Measurements from ENCODE around the gene RARRES2.

RARRES2 gene

DNA sequence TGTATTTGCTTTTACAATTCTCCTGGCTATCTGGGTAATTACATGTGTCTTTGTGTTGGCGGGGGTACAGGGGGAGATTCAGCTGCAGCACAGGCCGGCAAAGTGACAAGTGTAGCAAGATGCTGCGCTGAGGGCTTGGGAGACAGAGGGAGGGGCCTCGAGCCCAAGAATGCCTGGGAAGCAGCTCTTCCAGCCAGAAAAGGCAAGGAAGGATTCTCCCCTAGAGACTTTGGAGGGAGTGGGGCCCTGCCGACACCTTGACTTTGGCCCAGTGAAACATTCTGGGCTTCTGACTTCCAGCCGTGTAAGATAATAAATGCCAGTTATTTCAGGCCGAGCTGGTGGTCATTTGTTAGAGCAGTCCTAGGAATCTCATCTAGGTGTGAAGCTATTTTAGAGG lies 20.0 kb upstream of the RARRES2 start:
- no peak for DNase-seq

DNA sequence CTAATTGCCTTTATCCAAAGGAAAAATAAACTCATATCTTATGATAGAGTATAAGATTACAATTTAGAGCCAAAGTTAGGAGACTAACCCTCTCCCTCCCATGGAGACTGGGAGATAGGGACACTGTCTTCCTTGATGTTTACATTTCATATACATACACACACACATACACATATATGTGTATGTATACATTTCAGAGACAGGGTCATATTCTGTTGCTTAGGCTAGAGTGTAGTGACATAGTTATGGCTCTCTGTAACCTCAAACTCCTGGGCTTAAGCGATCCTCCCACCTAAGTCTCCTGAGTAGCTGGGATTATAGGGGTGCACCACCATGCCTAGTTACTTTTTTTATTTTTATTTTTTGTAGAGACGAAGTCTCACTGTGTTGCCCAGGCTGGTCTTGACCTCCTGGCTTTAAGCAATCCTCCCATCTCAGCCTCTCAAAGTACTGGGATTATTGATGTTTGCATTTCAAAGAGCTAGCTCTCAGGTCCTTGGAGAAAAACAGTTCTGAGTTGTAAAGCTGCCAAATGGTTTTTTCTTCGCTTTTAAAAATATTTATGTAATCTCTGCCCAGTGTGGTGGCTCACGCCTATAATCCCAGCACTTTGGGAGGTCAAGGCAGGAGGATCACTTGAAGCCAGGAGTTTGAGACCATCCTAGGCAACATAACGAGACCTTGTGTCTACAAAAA lies 19.1 kb upstream of the RARRES2 start:
- DNase-seq: no peak

DNA sequence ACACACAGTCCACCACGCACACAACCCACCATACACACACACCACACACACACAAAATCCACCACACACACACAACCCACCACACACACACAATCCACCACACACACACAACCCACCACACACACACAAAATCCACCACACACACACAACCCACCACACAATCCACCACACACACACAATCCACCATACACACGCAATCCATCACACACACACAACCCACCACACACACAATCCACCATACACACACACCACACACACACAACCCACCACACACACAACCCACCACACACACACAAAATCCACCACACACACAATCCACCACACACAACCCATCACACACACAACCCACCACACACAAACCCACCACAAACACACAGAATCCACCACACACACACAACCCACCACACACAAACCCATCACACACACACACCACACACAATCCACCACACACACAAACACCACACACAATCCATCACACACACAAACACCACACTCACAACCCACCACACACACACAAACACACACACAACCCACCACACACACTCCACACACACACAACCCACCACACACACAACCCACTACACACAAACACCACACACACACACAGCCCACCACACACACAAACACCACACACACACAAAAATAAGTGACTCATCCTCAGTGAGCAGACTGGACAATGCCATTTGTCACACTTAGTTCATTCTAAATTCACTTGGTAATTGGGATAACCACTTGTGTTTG lies 18.4 kb upstream of the RARRES2 start:
- DNase-seq: no peak

DNA sequence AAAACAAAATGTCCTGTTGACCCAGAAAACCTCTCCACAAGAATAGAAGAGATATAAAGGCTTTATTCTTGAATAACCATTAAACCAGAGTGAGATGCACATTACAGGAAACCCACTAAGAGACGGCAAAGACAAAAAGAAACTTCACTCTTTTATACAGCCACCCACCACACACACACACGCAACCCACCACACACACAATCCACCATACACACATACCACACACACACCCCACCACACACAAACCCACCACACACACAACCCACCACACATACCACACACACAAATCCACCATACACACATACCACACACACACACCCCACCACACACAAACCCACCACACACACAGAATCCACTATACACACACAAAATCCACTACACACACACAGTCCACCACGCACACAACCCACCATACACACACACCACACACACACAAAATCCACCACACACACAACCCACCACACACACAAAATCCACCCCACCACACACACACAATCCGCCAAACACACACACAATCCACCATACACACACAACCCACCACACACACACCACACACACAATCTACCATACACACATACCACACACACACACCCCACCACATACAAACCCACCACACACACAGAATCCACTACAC lies 17.7 kb upstream of the RARRES2 start:
- DNase-seq: no peak

DNA sequence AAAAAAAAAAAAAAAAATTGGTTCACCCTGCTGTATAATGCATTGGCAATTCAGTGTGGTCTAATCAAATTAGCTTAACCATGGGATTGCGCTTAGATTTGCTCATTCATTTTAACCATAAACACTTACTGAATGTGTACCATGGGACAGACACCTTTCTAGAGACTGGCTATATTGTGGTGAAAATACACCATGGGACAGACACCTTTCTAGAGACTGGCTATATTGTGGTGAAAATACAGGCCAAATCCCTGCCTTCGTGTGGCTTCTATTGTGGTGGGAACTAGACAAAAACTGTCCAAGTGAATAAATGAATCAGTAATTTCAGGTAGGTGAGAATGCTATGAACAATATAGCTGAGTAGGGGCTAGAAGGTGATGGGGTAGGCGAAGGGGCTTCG lies 17.0 kb upstream of the RARRES2 start:
- DNase-seq: no peak

DNA sequence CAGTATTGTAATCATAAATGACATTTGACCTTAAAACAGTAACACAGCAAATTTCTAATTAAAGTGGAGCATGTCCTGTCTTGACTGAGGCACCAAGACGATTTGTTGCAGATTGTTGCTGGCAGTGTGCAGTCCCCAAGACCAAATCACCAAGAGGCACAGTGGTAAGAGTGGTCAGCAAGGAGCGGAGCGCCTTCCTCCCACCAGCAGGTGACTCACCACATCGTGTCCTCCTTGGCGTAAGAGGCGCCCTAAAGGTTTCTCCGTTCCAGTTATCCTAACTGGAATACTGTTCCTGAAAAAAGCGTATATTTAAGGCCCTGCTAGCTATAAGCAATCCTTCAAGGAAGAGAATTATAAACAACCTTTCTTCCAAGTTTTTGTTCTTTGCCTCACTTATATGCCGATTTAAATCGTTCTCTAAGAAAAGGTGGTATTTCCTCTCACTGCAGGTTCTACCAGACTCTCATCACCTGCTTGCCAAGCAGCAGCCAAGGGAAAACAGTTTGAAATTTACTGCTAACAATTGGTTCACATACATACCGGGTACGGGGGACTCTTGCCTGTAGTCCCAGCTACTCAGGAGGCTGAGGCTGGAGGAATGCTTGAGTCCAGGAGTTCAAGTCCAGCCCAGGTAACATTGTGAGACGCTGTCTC lies 16.5 kb upstream of the RARRES2 start:
- peak; percentile 64 for DNase-seq

DNA sequence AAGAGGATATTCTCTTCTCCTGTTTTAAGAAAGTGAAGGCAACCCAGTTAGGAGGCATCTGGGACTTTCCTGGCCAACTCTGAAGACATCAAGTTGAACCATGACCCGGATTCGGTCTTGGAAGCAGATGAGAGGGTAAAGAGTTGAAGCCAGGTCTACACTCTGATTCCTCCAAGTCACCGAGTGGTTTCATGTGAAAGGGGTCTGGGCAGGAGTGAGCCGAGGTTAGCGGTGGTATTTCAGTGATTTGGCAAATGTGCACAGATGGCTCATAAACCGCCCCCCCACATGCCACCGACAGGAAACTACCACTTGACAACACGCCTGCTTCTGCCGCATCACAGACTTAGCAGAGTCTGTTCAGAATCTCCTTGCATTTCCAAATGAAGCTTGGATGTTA lies 15.8 kb upstream of the RARRES2 start:
- peak; percentile 85 for DNase-seq

DNA sequence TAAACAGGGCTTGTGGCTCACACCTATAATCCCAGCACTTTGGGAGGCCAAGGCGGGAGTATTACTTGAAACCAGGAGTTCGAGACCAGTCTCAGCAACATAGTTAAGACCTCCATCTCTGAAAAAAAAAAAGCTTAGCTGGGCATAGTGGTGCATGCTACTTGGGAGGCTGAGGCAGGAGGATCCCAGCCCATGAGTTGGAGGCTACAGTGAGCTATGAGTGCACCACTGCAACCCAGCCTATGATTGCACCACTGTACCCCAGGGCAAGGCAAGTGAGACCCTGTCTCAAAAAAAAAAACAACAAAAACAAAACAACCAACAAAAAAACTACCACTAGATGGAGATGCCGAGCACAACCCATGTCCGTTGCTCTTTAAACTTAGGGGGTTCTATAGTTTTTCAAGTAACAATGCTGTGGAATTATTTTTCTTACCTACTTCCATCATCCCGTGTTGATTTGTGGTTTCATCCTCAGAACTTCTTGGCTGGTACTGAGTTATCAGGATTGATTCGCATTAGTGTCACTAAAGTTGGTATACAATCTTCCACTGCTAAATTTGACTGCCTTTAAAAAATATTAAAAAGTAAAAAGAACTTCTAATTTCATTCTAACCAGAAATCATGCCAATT lies 15.0 kb upstream of the RARRES2 start:
- DNase-seq: peak; percentile 65

DNA sequence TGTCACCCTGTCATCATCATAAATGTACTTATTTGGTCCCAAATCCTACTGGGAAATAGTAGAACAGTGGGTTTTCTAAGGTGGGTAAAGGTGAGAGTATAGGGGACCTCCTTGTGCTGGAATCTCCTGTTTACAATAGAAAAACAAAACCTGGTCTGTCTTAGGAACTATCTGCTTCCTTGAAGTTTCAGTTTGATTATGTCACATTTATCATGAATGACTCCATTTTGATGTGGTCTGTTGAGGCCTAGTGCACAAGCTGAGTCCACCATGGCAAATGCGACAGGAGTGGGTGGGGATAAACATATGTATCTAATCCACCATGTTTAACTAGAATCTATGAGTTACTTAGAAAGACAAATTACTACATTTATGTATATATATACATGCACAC lies 14.2 kb upstream of the RARRES2 start:
- no peak for DNase-seq

DNA sequence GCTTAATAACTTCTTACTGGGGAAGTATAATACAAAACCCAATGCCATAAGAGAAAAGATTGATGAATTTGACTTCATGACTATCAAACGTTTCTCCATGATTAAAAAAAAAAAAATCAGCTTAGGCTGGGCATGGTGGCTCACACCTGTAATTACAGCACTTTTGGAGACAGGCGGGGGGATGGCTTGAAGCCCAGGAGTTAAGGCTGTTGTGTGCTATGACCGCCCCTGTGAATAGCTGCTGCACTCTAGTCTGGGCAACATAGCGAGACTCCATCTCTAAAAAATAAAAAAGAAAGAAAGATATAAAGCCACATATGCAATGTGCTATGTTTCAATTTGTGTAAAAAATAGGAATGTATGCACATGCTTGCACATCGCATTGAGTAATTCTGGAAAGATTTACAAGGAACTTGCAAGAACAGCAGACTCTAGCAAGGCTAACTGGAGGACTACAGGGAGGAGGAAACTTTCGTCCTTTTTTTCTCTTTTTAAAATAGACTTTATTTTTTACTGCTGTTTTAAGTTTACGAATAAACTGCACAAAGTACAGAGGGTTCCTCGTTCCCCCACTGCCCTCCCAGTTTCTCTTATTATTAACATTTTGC lies 10.3 kb upstream of the RARRES2 start:
- DNase-seq: no peak

DNA sequence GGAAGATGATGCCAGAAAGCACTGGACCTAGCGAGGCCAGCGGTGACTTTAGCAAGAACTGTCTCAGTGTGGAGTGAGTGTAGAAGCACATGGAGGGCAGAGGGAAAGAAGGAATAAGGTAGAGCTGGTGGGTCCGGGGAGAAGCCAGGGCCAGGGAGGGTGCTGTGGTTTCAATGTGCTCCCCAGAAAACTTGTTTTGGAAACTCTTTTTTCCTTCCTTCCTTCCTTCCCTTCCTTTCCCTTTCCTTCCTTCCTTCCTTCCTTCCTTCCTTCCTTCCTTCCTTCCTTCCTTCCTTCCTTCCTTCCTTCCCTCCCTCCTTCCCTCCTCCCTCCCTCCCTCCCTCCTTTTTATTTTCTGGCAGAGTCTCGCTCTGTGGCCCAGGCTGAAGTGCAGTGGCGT lies 5.5 kb upstream of the RARRES2 start:
- no peak for DNase-seq

DNA sequence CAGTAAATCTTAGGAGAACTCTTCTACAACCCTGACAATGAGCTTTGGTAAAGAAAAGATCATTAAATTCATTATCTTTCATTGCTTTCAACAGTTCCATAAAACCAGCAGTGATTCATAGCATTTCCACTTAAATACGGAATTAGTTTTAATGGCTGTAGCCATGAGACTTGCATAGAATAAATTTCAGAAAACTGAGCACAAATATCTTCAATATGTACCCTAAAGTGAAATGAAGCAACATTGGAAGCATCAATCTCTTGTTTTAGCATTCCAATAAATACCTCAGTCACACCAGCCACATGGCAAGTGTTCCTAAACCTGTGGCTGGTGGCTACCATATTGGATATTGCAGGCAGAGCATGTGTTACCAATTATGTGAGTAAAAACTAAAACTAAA lies 3.6 kb upstream of the RARRES2 start:
- DNase-seq: no peak

DNA sequence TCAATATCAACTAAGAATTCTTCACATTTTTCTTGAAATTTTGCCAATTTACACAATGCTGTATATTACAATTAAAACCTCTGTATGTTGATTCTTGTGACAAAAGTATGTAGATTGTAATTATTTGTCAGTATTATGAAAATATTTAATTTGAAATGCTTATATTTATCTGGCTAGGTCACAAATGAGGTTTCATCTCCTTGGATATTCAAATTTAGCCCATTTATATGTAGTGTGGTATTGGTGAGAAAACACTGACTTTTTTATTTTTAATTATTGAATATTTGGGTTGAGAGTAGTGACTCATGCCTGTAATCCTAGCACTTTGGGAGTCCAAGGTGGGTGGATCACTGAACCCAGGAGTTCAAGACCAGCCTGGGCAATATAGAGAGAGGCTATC lies 2.9 kb upstream of the RARRES2 start:
- DNase-seq: no peak

DNA sequence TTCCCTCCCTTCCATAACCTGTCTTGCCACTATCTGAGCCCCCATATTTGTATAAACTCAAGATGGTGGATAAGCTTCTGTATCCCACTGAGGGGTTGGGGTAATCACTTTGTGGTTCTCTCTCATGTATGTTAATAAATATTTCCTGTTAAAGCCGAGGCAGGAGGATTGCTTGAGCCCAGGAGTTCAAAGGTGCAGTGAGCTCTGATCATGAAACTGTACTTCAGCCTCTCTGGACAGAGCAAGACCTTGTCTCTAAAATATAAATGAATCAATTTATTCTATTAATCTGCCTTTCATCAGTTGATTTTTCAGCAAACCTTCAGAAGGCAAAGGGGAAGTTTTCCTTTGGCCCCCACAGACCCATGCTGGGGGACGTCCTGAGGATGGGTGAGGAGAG lies 1.8 kb upstream of the RARRES2 start:
- no peak for DNase-seq

DNA sequence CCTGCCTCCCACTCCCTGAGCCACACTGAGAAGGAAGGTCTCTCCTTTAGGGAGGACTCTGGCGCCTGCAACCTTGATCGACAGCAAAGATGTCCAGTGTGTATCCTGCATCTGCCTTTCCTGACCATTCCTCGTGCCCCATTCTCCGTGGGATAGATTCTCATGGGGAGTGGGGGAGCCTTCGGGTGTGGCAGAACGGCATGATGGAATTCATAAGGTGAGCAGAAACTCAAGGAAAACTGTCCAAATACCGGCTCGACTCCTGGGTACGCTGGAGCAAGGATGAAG lies 636 bp upstream of the RARRES2 start:
- DNase-seq: no peak

DNA sequence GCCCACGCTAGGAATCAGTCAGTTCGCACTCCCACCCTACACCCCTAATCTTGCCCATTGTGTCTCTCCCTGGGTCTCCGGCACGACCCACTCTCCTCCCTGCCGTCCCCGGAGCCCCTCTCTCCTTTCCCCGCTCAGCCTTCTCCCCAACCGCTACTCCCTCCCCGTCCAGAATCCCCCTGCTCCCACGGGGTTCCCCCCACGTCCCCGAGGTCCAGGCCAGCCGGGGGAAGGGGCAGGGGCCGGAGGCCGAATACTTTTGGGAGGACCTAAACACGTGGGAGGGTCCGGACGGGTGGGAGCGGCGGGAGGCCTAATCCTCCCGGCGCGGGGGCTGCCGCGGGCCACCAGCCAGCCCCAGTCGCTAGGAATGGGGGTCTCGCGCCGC lies 560 bp downstream of the RARRES2 start:
- no peak for DNase-seq

DNA sequence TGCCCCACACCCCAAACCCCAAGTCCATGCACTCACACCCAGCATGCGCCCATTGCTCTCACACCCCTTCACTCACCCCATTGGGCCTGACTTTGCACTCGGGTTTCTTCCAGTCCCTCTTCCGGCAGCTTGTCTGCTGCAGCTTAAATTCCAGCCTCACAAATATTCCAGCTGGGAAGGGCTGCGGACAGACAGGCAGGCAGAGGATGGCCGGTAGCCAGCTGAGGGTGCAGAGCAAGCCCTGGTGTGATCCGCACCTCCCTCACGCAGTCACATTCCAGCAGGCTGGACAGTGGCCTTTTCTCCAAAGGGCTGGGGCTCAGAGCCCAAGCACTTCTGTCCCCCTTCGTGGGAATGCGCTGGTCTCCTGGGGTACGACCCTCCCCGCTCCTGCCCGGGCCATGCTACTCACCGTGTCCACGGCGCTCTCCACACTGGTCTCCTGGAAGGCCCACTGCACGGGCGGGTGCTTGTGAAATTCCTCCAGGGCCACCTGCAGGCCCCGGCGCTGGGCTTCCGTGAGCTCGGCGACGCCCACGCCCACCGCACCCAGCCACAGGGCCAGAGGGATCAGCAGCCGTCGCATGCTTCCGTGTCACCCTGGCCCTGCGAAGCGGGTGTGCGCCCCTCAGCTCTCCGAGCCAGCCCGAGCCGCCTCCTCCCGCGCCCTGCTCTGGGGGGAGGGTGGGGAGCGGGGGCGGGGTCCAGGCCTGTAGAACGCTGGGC lies 1.2 kb downstream of the RARRES2 start:
- no peak for DNase-seq

DNA sequence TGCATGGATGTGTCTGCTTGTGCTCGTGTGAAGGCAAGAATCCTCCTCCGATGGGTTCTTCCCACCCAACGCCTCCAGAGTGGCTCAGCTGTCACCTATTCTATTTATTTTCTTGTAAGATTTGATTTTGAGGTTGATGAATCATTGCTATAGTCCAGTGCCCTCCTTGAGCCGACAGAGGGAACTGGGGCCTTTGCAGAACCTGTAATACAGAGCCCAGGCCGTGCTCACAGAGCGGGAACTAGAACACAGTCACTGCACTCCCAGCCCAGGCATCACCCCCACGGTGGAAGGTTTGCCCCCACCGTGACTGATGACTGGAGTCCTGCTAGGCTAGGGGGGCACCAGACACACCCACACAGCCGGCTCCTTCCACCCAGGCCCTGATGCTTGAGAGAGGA lies 2.0 kb downstream of the RARRES2 start:
- DNase-seq: no peak

DNA sequence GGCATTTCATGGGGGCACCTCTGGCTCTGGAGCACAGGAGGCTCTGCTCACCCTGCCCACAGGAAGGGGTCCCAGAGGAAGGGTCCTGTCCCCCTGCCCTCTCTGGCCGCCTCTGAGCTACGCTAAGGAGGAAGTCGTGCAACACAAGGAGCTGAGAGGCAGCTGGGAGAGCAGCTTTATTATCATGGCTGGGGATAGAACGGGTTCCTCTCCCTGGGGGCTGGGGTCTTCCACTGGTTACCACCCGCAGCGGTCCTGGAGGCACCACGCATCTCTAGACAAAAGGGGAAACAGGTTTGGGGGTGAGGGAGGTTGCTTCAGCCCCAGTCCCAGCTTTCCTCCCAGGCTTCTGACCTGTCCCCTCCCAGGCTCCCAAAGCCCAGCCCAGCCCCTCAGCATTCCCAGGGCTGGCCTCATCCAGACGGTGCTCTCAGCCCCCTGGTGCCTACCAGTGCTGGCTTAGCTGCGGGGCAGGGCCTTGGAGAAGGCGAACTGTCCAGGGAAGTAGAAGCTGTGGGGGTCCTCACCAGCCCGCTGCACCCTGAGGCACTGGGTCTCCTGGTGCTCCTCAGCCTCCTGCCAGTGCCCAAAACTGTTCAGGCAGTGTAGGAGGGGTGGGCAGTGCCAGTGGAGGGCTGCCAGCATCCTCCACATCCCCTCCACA lies 3.1 kb downstream of the RARRES2 start:
- DNase-seq: no peak

DNA sequence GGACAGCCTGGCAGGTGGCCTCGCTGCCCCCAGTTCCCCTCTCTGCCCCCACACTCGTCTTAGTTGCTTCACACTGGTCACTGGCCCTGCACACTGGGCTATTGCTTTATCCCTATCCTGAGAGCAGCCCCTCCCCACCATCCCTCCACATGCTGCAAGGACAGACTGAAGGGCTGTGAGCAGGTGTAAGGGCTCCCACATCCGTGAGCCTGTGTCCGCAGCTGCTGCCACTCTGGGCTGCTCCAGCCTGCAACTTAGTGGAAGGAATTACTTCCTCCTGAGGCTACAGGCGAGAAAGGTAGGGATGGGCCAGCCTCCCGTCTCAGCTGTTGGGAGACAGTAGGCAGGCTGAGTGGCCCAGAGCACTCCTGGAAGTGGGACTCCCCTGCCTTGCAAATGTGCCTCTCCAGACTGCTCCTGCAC lies 3.8 kb downstream of the RARRES2 start:
- no peak for DNase-seq

DNA sequence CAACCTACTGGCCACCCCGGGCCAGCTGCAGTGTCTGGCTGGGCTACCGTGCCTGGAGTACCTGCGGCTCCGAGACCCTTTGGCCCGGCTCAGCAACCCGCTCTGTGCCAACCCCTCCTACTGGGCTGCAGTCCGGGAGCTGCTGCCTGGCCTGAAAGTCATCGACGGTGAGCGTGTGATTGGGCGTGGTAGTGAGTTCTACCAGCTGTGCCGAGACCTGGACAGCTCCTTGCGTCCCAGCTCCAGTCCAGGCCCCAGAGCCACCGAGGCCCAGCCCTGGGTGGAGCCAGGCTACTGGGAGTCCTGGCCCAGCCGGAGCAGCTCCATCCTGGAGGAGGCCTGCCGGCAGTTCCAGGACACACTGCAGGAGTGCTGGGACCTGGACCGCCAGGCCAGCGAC lies 4.2 kb downstream of the RARRES2 start:
- DNase-seq: no peak

DNA sequence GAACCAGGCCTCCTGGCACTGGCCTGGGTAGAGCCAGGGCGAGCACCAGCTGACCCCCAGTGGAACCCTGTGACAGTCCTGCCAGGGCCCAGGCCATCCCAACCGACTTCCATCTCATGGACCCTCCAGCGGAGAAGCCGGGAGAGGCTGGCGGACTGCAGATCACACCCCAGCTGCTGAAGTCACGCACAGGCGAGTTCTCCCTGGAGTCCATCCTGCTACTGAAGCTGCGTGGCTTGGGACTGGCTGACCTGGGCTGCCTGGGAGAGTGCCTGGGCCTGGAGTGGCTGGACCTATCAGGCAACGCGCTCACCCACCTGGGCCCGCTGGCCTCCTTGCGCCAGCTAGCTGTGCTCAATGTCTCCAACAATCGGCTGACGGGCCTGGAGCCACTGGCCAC lies 4.7 kb downstream of the RARRES2 start:
- DNase-seq: no peak
